NCI-H2196 treated with DMSO at 0.1 percent for 48 hours (cell line): ENCODE measurements around the gene NCMAP.

Source experiments
- DNase-seq: peaks from one replicate; lab custom pipeline; 2025; ENCODE audit not compliant: unreplicated experiment; lab: John Stamatoyannopoulos, UW

NCMAP gene

DNA sequence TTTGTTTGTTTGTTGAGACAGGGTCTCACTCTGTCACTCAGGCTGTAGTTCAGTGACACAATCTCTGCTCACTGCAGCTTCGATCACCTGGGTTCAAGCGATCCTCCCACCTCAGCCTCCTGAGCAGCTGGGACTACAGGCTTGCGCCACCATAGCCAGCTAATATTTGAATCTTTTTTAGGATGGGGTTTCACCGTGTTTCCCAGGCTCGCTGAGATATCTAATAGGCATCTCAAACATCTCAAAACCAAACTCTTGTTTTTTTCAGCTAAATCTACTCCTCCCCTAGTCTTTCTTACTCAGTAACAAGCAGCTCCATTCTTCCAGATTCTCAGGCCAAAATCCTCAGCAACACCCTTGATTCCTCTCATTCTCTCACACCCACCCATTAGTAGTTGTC lies 65.2 kb downstream of the NCMAP start:
- DNase-seq: no peak

DNA sequence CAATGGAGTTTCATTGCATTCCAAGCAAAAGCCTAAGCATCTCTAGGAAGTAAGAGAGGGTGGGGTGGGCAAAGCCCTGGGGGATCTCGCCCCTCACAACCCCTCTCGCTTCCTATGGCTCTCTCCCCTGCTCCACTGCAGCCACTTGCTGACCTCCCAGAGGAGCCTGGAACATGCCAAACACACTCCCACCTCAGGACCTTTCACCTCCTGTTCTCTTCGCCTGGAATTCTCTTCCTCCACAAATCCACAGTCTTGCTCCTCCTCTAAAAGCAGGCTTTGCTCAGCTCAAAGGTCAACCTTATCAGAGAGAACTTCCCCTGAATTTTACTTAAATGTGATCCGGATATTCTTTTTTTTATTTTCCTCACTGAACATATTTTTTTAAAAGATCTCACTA lies 66.3 kb downstream of the NCMAP start:
- DNase-seq: no peak

DNA sequence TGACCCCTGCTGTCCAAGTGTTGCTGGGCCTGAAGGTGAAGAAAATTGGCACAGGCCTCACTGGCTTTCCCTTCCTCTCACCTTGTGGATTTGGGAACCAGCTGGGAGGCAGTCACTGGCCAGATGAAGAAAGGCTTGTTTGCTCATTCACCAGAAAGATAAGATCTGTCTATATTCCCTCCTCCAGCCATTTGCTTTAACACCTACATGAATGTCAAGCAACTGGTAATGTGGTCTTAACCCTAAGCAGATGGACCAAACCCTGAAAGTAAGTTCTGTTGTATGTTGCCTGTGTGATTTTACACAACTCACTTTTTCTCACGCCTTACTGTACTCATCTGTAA lies 76.9 kb downstream of the NCMAP start:
- DNase-seq: no peak

DNA sequence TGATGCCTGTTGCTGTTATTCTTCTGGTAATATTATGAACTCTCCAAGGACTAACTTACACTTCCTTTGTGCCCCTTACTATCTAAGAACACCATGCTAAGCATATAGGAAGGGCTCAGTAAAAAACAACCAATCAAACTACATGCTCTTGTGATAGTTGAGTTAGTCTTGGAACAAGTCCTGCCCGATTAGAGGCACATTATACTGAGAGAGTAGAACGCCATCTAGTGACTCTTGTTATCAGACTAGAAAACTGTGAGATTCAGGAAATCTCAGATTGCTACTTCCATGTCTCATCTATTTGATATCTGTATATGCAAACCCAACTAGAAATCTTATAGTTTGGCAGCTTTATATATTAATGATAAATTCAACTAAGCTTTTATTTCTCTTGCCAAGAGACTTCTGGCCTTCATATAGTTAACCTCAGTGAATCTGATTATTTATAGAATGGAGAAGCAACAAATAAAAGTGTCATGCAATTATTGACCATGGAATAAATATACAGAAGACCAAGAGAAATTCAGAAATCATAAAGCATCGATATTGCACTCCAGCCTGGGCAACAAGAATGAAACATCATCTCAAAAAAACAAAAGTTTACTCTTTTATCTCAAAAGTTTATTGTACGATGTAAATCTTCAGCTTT lies 79.4 kb downstream of the NCMAP start:
- DNase-seq: peak; percentile 68

DNA sequence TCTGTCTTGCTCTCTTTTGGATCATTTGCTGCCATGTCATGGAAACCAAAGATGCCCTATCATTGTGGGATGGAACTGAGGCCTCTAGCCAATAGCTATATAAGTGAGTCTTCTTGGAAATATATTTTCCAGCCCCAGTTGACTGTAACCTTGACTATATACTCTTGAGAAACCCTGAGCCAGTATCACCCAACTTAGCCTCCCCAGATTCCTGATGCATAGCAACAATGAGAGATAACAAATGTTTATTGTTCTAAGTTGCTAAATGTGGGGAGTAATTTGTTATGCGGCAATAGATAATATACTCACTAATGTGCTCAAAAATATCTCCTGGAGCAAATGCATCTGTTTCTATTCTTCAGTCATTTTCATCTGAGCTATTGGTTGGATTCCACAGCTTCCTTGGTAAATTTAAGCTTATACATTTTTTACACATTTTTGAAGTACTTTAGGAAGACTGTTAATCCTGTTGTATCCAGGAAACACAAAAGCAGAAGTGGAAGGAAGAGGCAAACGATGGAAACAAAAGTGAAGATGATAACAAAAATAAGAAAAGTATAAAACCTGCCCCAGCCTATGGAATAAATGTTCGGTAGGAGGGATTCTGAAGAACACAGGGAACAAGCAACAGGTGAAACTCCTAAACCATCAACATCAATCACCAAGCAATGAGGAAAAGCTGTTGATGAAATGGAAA lies 80.9 kb downstream of the NCMAP start:
- no peak for DNase-seq

DNA sequence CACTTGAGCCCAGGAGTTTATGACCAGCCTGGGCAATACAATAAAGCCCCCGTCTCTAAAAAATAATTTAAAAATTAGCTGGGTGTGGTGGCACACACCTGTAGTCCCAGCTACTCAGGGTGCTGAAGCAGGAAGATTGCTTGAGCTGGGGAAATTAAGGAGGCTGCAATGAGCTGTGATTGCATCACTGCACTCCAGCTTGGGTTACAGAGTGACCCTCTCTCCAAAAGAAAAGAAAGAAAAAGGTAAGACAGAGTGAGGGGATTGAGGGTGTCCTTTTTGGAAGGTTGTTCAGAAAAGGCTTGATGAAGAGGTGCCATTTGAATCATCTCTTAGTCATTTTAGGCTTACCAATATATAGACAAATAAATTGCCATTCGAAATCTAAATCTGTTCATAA lies 83.2 kb downstream of the NCMAP start:
- DNase-seq: no peak

DNA sequence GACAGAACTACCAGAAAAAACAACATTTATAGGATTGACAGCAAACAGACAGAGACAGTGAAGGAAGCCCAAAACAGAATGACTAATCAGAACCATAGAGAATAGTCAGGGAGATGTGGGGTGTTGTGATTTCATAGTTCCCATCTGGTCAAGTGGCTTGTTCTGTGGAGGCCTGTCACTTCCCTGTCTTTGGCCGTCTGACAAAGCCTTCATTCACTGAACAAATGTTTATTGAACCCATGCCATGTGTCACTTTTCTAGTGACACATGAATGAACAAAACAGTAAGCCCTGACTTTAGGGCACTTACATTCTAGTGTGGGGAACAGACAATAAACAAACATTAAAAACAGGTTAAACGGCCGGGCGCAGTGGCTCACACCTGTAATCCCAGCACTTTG lies 84.0 kb downstream of the NCMAP start:
- no peak for DNase-seq

DNA sequence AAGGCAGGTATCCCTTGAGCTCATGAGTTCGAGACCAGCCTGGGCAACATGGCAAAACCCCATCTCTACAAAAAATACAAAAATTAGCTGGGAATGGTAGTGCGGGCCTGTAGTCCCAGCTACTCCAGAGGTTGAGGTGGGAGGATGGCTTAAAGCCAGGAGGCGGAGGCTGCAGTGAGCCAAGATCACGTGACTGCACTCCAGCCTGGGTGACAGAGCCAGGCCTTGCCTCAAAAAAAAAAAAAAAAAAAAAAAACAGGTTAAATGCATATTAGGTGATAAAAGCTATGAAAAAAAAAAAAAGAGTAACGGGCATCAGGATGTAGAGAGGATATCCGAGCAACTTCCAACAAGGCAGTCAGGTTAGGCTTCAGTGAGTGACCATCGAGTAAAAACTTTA lies 84.4 kb downstream of the NCMAP start:
- DNase-seq: no peak

DNA sequence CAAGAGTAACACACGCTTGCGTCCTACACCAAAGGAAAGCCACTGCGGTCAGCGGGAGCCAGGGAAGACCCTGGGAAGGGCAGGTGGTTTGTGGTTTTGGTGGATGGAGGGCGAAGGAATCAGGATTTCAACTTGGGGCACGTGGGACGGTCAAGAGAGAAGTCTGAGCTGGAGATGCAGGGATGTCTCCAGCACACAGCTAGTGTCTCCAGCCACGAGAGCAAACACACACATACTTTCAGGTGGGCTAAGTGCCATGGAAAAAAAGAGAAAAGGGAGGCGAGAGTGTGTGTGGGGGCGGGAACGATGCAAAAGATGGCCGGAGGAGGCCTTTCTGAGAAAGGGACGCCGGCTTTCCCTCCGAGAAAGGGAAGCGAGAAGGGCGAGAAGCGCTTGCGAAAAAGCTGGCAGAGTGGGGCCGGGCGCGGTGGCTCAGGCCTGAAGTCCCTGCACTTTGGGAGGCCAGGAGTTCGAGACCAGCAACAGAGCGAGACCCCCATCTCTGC lies 85.8 kb downstream of the NCMAP start:
- DNase-seq: no peak

DNA sequence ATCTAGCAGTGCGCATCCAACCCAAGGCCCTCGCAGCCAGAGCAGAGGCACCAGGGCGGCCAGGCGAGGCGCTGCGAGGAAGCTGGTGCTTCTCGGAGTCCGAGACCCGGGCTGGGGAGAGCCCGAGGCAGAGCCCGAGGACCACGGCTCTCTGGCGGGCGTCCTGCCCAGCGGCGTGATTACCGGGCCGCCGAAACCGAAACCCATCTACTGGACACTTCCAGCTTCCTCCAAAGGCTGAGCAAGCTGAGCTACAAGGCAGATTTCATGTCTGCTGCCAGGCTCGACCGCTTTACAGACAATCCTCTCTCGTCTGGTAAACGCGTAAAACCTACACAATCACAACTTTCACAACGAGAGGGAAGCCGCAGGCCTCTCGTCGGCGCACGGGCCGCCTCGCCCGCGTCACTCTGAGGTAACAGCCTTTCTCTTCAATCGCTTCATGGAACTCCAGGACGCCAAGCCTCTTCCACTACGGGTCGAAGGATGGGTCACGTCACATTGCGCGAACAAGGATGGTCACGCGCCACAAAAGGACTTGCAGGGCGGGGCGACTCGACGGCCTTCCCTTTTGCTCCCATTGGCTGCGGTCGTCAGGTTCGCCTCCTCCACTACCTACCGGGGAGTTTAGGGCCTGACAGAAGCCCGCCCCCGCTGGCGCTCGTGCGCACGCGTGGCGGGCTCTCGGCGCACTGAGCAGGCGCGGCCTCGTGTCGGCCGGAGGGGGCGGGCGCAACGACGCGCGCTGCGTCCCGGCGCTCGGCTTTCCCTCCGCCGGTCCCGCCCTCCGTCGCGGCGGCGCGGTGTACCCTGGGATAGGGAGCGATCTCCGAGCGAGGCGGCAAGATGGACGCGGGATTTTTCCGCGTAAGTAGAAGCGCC lies 86.8 kb downstream of the NCMAP start, which contains the start of gene SRRM1:
TSS of gene SRRM1 (plus strand) at position 822 of the 882 bp plus-strand sequence. CDS start at position 847, 25 bp downstream.
- DNase-seq: peak; percentile 97

DNA sequence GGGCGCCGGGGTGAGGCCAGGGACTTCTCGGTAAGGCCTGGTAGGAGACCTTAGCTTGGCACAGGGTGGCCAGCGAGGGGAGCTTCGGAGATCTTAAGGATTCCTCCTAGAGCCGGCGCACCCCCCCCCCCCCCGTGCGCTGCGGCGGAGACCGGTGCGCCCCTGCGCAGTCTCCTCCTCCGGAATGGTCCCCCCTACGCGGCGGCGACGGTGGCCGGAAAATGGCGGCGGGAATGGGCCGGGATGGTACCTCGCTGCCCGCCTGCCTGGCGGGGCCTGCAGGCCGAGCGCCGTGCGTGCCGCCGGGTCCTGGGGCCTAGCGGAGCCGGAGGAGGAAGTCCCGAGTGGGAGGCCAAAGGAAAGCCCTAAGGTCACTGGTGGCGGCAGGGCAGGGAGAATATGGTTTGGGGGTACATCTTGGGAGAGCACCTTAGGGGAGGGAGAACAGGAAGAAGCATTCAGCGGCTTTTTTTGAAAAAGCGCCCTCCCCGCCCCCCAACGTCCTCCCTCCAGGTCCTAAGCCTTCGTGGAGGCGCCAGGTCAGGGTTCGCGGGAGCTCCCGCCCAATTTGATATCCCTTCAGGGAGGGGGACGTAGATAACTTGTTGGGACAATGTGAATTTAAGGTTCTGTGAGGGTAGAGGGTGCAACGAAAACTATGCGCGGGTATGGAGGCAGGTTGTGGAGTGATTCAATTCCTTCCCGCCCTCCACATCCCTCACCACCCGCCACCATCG lies 87.6 kb downstream of the NCMAP start:
- no peak for DNase-seq

DNA sequence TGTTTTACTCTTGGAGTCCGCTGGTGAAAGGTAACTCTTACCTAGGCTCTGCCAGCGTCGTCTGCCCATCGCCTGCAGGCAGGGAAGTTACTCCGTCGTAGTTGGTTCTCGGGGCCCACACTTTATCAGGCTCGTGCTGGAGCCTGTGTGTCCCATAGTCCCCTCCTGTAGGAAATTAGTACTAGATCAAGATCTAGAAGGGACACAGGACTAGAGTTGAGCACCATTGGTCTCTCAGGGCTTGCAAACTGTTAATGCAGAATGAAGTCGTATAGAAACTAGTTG lies 88.2 kb downstream of the NCMAP start:
- no peak for DNase-seq

DNA sequence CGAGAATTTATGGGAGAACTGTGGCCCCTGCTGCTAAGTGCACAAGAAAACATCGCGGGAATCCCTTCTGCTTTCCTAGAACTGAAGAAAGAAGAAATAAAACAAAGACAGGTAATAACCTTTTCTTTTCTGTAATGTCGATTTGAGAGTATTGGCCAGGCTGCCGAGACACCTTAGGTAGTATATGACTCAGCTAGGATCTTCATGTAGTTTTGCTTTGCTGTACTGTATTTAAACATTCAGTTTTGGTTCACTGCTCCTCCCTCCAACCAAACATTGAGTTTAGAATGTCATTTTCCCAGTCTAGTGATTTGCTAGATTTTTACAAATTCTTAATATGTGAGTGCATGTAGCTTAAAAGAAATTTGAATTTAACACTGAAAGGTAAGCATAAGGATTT lies 93.0 kb downstream of the NCMAP start:
- DNase-seq: no peak

DNA sequence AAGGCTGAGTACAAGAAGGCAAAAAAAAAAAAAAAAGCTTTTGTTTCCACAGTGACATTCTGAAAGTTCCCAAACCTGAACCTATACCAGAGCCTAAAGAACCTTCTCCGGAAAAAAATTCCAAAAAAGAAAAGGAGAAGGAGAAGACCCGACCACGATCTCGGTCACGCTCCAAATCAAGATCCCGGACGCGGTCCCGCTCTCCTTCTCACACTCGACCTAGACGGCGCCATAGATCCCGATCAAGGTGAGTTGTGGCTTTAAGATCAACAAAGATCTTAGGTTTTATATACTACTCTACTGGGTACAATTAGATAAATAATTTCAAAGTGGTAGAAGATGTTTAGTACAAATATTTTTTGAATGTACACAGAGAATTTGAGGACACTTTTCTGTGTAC lies 96.5 kb downstream of the NCMAP start:
- no peak for DNase-seq

DNA sequence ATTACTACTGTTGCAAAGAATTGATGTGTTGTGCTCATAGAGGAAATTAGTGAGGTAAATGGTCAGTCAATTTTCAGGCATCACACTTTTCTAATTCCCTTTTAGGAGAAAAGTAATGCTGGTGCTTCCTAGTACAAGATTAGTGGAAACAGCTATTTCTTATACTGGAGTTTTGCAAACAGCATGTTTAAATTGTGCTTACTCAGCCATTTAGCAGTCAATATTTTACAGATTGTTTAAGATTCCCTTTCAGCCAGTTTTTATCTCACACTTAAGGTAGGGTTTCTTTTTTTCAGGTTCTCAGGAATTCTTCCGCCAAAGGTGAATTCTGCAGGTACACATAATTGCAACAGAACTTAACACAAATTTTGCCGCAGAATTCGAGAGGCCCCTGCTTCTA lies 98.1 kb downstream of the NCMAP start:
- DNase-seq: no peak

DNA sequence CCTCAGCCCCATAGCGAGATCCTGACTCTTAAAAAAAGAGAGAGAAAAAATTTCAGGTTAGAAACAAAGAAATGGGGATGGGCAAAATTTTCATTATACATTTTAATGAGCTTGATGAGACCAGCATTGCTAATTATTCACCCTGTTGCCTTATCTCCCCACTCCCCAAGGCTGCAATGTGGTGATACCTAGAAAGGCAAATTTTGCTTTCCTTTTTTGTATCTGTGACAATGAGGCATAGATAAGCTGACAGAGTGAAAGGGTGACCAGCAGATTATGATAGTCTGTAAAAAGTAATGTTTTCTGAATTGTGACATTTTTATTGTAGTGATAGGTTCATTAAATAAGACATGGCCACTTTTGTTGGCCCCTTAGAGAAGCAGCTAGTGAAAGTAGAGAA lies 100.2 kb downstream of the NCMAP start:
- no peak for DNase-seq

DNA sequence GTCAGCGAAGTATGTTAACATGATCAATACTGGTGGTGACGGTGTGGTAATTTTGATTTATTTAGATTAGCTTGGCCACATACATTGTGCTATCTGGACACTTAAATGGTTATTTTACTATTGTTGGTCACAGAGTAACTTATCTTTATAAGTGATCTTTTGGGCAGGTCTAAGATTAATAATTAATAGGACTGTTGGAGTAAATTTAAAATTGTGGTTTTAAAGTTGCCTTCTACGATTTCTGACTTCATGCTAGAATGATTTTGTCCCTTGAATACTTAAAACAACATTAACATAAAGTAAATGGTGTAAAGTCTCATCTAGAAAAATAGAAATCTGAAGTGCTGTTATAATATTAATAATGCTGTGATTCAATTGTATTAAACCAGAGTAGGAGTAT lies 101.9 kb downstream of the NCMAP start:
- DNase-seq: no peak
